ENCODE measurements around the gene S100A5.

GRCh38 chr1:153553830-153554541, 13.3 kb upstream of the S100A5 start:
- TF ChIP-seq CTCF (IDR thresholded peaks at IDR 0.05) (no peak), ZFX (IDR thresholded peaks at IDR 0.05; ENCODE audit: borderline replicate concordance) (no peak)
